Panc1 (cell line): ENCODE measurements around the gene RAET1E. TPM values are rescaled to one million over a fixed set of nuclear protein-coding genes. Genes with fewer than 3 reads are reported as not detected.

Experiments used
- ATAC-seq: fragments of 200-7000 bp; cut with Tn5 transposase; 2 replicates; pipeline ENCODE4 v1.9.1; 2020; ENCODE audit warnings: mild to moderate bottlenecking, moderate library complexity
- BruUV-seq: library from RNA; stranded (reverse); fragments of 400-500 nt; replicated peaks from 2 replicates; lab custom pipeline; 2021; lab: Mats Ljungman, UMichigan
- CTCF ChIA-PET: fragments of 300-600 bp; sonication (Branson Sonifier 250); formaldehyde crosslinking; loops from one replicate; lab custom pipeline; 2022; ENCODE audit warnings: antibody characterized with exemption; lab: Charles Lee
- POLR2A ChIA-PET: fragments of 300-600 bp; sonication (Branson Sonifier 250); formaldehyde crosslinking; loops from one replicate; lab custom pipeline; 2022; ENCODE audit warnings: antibody characterized with exemption; lab: Charles Lee
- DNase-seq: peaks from one replicate; pipeline ENCODE4 v3.0.0-alpha.2; 2010; ENCODE audit warnings: low read depth, low spot score
- H3K27ac ChIP-seq: 2 replicates; pipeline ENCODE4 v1.5.1; 2011; ENCODE audit warnings: mild to moderate bottlenecking, low read length, inconsistent platforms
- H3K27me3 ChIP-seq: fragments of 200-500 bp; sonication (Bioruptor generic); 2 replicates; pipeline ENCODE4 v1.6.0; 2014; ENCODE audit warnings: low read length, inconsistent platforms; ENCODE audit not compliant: control insufficient read depth, insufficient read depth
- H3K36me3 ChIP-seq: fragments of 200-500 bp; sonication (Bioruptor generic); 2 replicates; pipeline ENCODE4 v1.5.1; 2014; ENCODE audit warnings: inconsistent platforms, mild to moderate bottlenecking, low read length, moderate library complexity; ENCODE audit not compliant: control insufficient read depth, insufficient read depth
- H3K4me1 ChIP-seq: 2 replicates; pipeline ENCODE4 v1.5.1; 2011; ENCODE audit warnings: inconsistent platforms, mild to moderate bottlenecking, low read length, moderate library complexity; ENCODE audit not compliant: control insufficient read depth, insufficient read depth
- H3K4me3 ChIP-seq, 2 experiments: 2 replicates each; pipeline ENCODE4 v1.5.1; 2011 to 2012; ENCODE audit warnings: low read depth in 2 of 2, low read length in 2 of 2, mild to moderate bottlenecking in 2 of 2, inconsistent platforms in 1 of 2, moderate library complexity in 1 of 2
- H3K9me3 ChIP-seq: fragments of 200-500 bp; sonication (Bioruptor generic); 2 replicates; pipeline ENCODE4 v1.5.1; 2014; ENCODE audit warnings: low read depth, mild to moderate bottlenecking, inconsistent platforms, low read length, moderate library complexity; ENCODE audit not compliant: control insufficient read depth, insufficient read depth
- CTCF ChIP-seq: fragments of 450-650 bp; IDR thresholded peaks from 2 replicates; pipeline ENCODE4 v1.5.1; 2017; ENCODE audit warnings: mild to moderate bottlenecking
- POLR2AphosphoS5 ChIP-seq: IDR thresholded peaks from 2 replicates; pipeline ENCODE4 v1.6.1; 2012; ENCODE audit warnings: mild to moderate bottlenecking, low read depth, low read length, moderate library complexity
- SIN3A ChIP-seq: IDR thresholded peaks from 2 replicates; pipeline ENCODE4 v1.6.1; 2012; ENCODE audit warnings: low read depth, mild to moderate bottlenecking, low read length, moderate library complexity, borderline replicate concordance; ENCODE audit not compliant: insufficient read depth
- TCF7L2 ChIP-seq: IDR thresholded peaks from 2 replicates; pipeline ENCODE4 v1.6.1; 2011; ENCODE audit warnings: mild to moderate bottlenecking, low read depth, low read length, inconsistent platforms
- in situ Hi-C: cut with HindIII; loops from 2 replicates; pipeline ENCODE4 v1.10.0; 2016; ENCODE audit warnings: low sequenced_read_pairs, low pct_unique_long_range_greater_than_20kb
- intact Hi-C: fragments of 100-400 bp; cut with micrococcal nuclease; formaldehyde crosslinking; loops from one replicate; pipeline ENCODE4 v1.10.0; 2022; ENCODE audit not compliant: unreplicated experiment
- total RNA-seq: library from RNA; stranded (reverse); gene quantifications from one replicate; pipeline ENCODE4 v1.2.1, GENCODE V29; 2021; ENCODE audit not compliant: unreplicated experiment
- TF ChIP-seq, protein P1 (sequence below), 2 experiments: IDR thresholded peaks; 2 replicates each; pipeline ENCODE4 v1.6.1; 2011 to 2012; ENCODE audit warnings: low read depth in 2 of 2, control low read depth in 1 of 2, low read length in 1 of 2, mild to moderate bottlenecking in 1 of 2, moderate library complexity in 1 of 2; ENCODE audit not compliant: insufficient read depth in 1 of 2

The RAET1E gene
- total RNA-seq, 1 experiment from 2014 or later: 1.8 TPM

DNA sequence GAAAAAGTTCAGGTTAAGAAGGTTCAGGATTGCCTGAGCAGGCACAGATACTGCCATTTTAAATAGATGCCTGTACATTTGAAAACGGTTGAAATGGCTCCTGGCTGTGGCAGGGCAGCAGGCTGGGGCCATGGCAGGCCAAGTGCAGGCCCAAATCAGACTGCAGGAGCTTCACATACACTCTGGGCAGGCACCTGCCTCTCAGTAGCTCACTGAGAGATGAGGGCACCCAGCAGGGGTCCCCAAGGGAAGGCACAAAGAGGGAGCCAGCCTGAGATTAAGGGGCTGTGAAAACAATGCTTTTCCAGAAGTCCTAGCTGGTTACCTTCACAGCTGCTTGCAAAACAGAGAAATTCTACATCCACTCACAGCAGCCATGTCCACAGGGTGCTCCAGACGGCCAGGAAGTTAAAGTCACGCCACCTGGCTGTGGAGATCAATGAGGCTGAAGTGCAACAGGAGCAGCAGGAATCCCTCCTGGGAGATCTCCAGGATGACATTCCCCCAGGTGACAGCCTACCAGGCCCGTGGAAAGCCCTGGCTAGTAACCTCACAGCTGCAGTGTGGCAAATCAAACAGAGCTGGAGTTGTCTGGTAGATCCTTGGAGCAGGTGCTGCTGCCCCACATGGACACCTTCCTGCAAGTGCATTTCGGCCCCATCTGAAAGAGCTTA, 6.2 kb upstream of the RAET1E start:
- BruUV-seq: no TSS peak
- H3K9me3 ChIP-seq: peaks cover 6% of the 10 kb centered on the region; the same call in 1 of the 2 replicates
- no peak for DNase-seq
- ChIA-PET POLR2A (no interaction called here), CTCF (interaction anchor here (1.2 kb wide), 1 partner anchor 61 kb away, joined by 3 read pairs; no protein-coding TSS in a partner anchor)
- no peaks in the 10 kb centered on the region for H3K4me1 ChIP-seq
- H3K36me3 ChIP-seq: no peaks in the 10 kb centered on the region
- no peak overlapping the region for H3K27ac ChIP-seq
- no peaks in the 10 kb centered on the region for H3K27me3 ChIP-seq
- TF ChIP-seq SIN3A: no peak
- TF ChIP-seq, protein P1, sequence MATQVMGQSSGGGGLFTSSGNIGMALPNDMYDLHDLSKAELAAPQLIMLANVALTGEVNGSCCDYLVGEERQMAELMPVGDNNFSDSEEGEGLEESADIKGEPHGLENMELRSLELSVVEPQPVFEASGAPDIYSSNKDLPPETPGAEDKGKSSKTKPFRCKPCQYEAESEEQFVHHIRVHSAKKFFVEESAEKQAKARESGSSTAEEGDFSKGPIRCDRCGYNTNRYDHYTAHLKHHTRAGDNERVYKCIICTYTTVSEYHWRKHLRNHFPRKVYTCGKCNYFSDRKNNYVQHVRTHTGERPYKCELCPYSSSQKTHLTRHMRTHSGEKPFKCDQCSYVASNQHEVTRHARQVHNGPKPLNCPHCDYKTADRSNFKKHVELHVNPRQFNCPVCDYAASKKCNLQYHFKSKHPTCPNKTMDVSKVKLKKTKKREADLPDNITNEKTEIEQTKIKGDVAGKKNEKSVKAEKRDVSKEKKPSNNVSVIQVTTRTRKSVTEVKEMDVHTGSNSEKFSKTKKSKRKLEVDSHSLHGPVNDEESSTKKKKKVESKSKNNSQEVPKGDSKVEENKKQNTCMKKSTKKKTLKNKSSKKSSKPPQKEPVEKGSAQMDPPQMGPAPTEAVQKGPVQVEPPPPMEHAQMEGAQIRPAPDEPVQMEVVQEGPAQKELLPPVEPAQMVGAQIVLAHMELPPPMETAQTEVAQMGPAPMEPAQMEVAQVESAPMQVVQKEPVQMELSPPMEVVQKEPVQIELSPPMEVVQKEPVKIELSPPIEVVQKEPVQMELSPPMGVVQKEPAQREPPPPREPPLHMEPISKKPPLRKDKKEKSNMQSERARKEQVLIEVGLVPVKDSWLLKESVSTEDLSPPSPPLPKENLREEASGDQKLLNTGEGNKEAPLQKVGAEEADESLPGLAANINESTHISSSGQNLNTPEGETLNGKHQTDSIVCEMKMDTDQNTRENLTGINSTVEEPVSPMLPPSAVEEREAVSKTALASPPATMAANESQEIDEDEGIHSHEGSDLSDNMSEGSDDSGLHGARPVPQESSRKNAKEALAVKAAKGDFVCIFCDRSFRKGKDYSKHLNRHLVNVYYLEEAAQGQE (IDR thresholded peaks at IDR 0.05; ENCODE audit: insufficient read depth in 1 of 2, low read depth in 2 of 2, low read length in 1 of 2): no peak
- no peak for TF ChIP-seq POLR2AphosphoS5
- no peak for TF ChIP-seq CTCF
- TF ChIP-seq TCF7L2: no peak
- no peak overlapping the region for H3K4me3 ChIP-seq
- in situ Hi-C loops: no loop called here
- ATAC-seq: 0 out of 2 replicates have a peak, but pooled peaks have one; percentile 17
- intact Hi-C loops: no loop called here

- BruUV-seq: no TSS peak
- no peaks in the 10 kb centered on the region for H3K9me3 ChIP-seq
- intact Hi-C loops (no loop called here), in situ Hi-C loops (no loop called here)
- POLR2A ChIA-PET: no interaction called here
- peaks cover 17% of the 10 kb centered on the region for H3K4me1 ChIP-seq
- ATAC-seq (no peak), DNase-seq (no peak)
- H3K36me3 ChIP-seq: no peaks in the 10 kb centered on the region
- no peak overlapping the region for H3K27ac ChIP-seq
- CTCF ChIA-PET: interaction anchor here (0.5 kb wide), 1 partner anchor 337 kb away, joined by 6 read pairs; no protein-coding TSS in a partner anchor
- H3K4me3 ChIP-seq: no peak overlapping the region
- no peaks in the 10 kb centered on the region for H3K27me3 ChIP-seq
- TF ChIP-seq, protein P1 (IDR thresholded peaks at IDR 0.05; ENCODE audit: insufficient read depth in 1 of 2, low read depth in 2 of 2, low read length in 1 of 2): no peak
- no peak for TF ChIP-seq TCF7L2
- no peak for TF ChIP-seq SIN3A
- TF ChIP-seq CTCF: no peak
- no peak for TF ChIP-seq POLR2AphosphoS5
These were observed 3.7 kb upstream of the RAET1E start for GRCh38 chr6:149901444-149902140.
